ENCODE data around the gene HERC3.

- TF ChIP-seq CTCF (IDR thresholded peaks at IDR 0.05) (no peak), POLR2A (IDR thresholded peaks at IDR 0.05) (no peak)
These were observed 6.4 kb upstream of the HERC3 start for GRCh38 chr4:88585917-88586316.

Data from testis (tissue), 2 donors.